ENCODE results near the gene MYCN.

DNA sequence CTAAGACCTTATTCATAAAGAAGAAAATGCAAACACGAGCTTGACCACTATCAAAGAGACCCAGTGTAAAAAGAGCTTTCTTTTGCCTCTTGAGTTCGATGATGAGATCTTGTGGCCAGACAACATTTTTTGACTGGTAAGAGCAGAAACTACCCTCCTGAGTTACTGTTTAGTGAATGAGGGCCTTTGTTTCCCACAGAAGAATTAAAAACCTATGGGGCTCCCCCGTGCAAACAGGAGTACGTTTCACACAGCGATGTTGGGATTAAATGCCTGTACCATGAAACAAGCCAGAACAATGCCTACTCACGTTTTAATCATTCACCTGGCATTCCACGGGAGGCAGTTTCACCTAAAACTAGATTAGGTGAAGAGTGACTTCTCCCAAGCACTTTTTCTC is 36.0 kb downstream of the MYCN start:
- TF ChIP-seq, protein P1, sequence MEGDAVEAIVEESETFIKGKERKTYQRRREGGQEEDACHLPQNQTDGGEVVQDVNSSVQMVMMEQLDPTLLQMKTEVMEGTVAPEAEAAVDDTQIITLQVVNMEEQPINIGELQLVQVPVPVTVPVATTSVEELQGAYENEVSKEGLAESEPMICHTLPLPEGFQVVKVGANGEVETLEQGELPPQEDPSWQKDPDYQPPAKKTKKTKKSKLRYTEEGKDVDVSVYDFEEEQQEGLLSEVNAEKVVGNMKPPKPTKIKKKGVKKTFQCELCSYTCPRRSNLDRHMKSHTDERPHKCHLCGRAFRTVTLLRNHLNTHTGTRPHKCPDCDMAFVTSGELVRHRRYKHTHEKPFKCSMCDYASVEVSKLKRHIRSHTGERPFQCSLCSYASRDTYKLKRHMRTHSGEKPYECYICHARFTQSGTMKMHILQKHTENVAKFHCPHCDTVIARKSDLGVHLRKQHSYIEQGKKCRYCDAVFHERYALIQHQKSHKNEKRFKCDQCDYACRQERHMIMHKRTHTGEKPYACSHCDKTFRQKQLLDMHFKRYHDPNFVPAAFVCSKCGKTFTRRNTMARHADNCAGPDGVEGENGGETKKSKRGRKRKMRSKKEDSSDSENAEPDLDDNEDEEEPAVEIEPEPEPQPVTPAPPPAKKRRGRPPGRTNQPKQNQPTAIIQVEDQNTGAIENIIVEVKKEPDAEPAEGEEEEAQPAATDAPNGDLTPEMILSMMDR (IDR thresholded peaks at IDR 0.05; ENCODE audit: insufficient read depth, low read length, poor library complexity, severe bottlenecking), result no peak
- TF ChIP-seq EZH2phosphoT487 (conservative IDR thresholded peaks at IDR 0.05; ENCODE audit: low read length), result no peak
